ENCODE results near the gene RASAL2.

Gene RASAL2

GRCh38 chr1:178093951-178094738 is at the start of gene RASAL2:
RASAL2 (plus strand) TSS chr1:178094104; CDS start chr1:178094493, 389 bp downstream.
- peak; percentile 55 for DNase-seq (ENCODE audit: low spot score)

- no peak for DNase-seq (ENCODE audit: low spot score)
Observed at GRCh38 chr1:178046591-178047270, 47.2 kb upstream of the RASAL2 start.

DNA sequence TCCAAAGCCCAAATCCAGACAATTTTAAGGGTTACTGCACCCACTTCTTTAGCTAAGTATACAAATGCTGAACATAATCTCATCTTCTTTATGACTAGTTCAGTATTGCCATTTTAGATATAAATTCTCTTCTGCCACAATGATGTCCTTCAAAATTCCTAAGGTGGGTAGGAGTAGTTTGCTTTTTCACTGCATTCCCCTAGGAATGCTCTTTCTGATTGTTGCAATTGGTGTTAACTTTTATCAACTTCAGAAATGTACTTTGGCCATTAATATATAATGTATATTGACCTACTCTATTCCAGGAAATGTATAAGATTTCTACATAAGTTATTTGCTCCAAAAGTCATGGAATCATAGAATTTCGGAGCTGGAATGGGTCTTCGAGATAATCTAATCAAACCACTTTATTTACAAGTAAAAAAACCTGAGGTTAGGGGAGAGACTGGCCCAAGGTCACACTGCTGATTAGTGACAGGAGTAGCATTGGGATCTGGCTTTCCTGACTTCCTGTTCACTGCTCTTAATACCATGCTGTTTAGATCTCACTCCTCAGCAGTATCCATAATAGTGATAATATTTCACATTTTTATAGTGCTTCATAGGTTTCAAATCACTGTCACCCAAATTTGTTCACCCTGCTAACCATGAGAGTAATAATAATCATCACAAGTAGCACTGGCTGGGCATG is 46.4 kb upstream of the RASAL2 start:
- no peak for DNase-seq (ENCODE audit: low spot score)

DNA sequence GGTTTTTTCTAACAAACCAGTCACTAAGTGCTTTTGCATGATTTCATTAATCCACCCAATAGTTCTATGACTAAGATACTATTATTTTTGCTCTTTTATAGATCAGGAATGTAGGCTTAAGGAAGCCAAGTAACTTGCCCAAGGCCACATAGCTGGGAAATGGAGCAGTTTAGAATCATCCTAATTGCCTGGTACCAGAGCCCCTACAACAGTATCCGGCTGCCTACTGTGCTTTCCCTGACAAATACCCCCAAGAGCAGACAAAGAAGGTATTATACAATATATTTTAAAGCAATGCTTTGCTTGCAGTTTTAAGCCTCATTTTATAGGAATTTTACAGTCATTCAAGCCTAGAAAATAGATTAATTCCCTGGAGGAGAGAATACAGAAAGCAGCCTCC is 45.5 kb upstream of the RASAL2 start:
- DNase-seq (ENCODE audit: low spot score) = no peak

DNA sequence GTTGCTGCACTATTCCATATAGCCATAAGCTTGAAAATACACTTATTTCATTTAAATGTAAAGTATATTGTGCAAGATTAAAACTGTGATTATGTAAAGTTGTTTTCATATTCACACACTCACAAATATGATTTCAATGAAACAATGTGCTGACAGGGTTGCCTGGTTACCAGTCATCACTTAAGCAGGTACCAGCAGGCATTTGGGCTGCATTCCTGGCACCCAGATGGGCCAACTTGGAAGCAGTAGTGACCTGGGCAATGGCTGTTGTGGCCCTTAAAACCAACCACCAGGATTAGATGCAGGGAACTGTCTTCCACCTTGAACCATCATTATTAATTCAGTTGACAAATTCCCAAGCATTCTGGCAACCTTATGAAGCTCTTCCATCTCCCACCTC is 45.0 kb upstream of the RASAL2 start:
- DNase-seq (ENCODE audit: low spot score) = no peak

DNA sequence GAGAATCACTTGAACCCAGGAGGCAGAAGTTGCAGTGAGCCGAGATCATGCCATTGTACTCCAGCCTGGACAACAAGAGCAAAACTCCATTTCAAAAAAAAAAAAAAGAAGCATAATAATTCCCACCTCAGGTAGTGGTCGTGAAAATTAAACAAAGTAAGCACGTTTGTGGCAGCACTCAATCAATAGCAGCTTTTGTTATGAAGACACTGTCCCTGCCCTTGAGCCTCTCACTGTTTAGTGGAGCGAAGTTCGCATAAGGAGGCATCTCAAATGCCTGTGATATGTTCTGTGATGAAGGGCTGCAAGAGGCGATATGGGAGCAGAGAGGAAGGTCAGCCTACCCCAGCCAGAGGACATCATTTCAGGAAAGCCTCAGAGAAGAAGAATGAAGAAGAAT is 43.8 kb upstream of the RASAL2 start:
- DNase-seq (ENCODE audit: low spot score) = no peak

GRCh38 chr1:178051071-178051470 is 42.8 kb upstream of the RASAL2 start:
- DNase-seq (ENCODE audit: low spot score) = no peak

DNA sequence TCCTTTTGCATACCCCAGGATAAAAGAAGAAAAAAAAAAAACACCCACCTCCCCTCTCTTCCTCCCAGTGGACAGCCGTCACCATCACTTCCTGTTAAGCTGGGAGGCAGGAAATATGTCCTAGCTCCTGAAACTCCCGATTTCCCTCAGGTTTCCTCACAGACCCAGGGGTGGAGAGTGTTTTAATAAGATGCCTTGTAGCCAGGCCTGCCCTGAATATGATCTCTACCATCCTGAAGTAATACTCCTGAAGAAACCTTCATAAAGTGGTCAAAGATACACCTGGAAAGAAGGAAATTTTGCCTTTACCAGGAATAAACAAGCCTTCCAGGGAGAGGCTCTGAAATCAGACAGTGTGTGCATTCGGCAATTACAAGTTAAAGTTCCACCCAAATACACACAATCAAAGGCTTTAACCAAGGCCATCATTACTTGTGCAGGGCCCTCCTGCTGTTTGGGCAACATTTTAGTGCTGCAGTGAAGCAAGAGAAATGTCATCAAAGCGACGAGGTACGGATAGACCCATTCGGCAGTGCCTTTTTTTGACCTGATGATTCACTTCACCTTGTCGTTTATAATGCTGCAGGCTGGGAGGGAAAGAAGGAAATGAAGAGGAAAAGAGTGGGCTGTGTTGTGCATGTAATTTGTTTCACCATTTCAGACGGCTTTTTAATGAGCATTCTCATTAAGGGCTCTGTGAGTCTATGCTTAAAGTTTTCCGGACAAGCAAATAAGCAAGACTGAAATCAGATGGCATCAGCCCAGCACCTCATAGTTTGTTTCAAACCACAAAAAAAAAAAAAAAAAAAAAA is 41.0 kb upstream of the RASAL2 start:
- no peak for DNase-seq (ENCODE audit: low spot score)

GRCh38 chr1:178055093-178055492 is 38.8 kb upstream of the RASAL2 start:
- DNase-seq (ENCODE audit: low spot score) = peak; percentile 64

GRCh38 chr1:178055779-178056471 is 38.0 kb upstream of the RASAL2 start:
- no peak for DNase-seq (ENCODE audit: low spot score)

DNA sequence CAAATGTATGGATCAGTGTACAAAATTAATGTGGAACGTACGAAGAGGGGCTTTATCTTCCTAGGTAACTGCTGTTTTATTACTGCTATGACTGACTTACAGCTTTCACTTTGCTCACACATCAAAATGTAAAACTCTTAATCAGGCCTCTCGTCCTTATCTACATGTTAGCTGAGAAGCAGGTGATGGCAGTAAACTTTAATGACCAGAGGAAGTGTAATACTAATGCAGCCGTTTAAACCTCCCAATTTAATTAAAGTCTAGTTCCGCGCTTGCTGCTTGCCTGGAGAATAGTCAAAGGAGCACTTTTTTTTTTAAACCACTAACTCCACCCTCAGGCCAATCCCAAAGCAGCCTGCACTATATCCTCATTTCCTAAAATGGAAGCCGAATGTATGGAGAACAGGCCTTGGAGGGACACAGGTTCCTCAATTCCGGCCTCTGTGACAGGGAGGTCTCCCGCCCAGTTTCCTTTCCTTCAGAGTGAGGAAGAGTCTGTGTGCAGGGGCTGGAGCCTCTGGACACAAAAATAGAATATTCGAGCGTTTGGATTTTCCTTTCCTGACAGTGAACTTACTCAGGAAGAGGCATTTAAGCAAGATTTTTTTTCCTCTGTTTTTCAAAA is 36.7 kb upstream of the RASAL2 start:
- no peak for DNase-seq (ENCODE audit: low spot score)

DNA sequence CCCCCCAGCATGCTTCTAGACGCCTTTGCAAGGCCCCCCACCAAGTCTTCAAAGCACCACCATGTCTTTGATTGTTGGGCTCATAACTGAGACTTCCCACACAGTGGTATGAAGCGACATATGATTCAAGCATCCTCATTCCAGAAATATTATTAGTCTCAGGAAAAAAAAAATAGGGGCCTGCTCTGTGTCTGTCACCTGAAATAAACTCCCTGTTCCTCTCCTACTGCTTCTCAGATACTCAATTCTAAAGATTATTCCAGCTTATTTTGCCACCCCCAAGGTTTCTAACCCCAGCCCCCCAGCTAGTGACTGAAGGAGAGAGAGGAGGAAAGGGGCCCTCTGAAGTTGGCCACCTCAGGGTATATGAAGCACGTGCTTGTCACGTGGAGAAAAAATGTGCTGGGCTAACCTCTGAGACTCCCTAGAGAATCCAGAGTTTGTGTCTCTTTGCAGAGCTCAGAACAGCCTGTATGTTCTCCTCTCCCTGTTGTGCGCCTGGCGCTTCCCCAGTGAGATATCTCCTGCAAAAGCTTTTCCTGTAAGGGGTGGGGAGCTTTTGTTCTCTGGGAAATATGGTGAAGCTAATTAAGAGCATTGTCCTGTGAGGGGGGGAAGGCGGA is 35.9 kb upstream of the RASAL2 start:
- DNase-seq (ENCODE audit: low spot score) = no peak

DNA sequence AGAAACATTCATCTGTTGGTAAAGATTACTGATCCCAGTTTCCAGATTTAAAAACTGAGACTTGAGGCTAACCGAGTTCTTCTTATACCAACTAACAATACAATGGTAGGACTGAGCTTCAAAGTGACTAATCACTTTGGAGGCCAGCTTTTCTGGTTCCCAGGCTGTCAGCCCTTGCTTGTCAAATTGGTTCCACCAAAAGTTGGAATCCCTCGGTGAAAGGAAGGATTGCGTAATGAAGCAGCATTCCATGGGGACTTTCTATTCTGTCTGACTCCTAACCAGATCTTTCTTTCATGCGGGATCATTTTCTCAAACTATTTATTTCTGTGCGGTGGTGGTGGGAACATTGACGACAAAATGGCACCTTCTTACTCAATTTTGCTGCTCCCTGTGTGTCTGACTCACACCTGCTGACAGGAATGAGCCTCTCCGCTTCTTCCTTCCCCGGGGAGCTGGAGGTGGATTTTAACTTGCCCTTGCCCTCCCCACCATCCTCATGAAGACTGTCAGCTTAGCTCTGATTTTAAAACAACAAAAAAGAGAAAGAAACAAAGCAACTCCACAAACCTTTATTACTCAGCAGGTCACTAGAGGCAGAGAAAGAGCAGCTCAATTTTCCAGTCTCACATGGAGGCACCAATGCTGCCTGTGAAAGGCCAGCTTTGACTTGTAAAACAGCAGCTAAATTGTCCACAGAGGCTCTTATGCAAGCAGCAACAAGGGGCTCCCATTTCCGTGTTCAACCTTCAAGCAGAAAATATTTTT is 32.9 kb upstream of the RASAL2 start:
- DNase-seq (ENCODE audit: low spot score) = no peak

- no peak for DNase-seq (ENCODE audit: low spot score)
Observed at GRCh38 chr1:178061620-178062019, 32.3 kb upstream of the RASAL2 start.

- no peak for DNase-seq (ENCODE audit: low spot score)
Observed at GRCh38 chr1:178064191-178064821, 29.6 kb upstream of the RASAL2 start.

DNA sequence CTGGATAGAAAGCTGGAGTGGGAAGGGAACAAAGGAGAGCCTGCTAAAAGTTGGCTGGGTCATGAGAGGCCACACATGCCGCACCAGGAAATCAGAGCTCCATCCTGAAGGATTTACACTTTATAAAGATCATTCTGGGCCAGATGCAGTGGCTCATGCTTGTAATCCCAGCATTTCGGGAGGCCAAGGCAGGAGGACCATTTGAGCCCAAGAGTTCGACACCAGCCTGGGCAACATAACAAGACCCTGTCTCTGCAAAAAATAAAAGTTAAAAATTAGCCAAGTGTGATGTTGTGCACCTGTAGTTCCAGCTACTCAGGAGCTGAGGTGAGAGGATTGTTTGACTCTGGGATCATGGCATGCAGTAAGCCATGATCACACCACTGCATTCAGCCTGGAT is 28.7 kb upstream of the RASAL2 start:
- DNase-seq (ENCODE audit: low spot score) = no peak

DNA sequence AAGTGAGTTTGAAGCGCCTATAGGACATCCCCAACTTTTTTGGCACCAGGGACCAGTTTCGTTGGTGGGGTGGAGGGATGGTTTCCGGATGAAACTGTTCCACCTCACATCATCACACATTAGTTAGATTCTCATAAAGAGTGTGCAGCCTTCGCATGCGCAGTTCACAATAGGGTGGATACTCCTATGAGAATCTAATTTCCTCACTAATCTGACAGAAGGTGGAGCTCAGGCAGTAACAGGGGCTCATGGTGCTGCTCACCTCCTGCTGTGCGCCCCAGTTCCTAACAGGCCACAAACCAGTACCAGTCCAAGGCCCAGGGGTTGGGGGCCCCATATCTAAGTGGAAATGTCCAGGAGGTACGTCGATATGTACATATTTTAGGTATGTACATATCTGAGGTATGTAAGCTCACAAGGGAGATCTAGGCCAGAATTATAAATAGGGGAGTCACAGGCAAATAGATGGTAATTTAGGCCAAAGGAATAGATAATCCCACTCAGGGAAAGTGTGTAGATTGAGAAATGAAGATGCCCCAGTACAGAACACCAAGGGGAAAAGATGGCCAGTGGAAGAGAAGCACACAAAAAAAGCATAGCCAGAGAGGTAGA is 27.5 kb upstream of the RASAL2 start:
- DNase-seq (ENCODE audit: low spot score) = no peak

DNA sequence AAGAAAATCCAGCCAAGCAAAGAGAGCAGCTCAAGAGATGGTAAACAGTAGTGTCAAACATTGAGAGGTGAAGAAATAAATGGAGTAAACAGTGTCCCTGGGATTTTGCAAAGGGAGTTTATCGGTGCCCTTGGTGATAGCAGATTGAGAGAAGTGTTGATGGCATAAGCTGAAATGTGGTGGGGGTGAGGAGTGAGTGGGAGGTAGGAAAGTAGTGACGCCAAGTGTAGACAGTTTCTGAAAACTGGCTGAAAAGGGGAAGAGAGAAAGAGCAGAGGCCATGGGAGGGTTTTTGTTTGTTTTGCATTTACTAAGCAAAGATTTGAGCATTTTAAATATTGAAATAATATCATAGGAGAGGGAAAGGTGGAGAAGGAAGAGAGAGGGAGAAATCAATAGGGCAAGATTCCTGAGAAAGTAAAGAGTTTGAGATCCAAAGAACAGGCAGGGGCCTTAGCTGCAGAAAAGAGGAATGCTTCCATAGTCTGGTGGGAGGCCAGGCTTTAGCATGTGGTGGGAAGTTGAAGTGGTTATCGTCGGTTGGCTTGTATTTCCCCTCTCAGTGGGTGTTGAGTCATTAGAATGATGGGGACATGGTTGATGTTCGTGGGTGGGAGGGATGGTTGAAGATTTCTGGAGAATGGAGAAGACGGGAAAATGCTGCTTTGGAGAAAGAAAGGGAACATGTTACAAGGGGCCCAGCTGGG is 26.8 kb upstream of the RASAL2 start:
- DNase-seq (ENCODE audit: low spot score) = peak; percentile 5
